ENCODE measurements around the gene KIF14.
A peak's percentile ranks its signal among the peaks of the same experiment; 100 is the strongest.
"Not testable (repeated sequence)": the region's sequence is repeated elsewhere in the genome, so short reads cannot be mapped to it uniquely, and the experiment has no call there.

Gene KIF14

GRCh38 chr1:200631375-200631774, 10.8 kb upstream of the KIF14 start:
- no peak for DNase-seq (ENCODE audit: low spot score)

GRCh38 chr1:200630515-200630899, 10.0 kb upstream of the KIF14 start:
- not testable (repeated sequence) for DNase-seq (ENCODE audit: low spot score)

GRCh38 chr1:200629876-200630514, 9.4 kb upstream of the KIF14 start:
- no peak for DNase-seq (ENCODE audit: low spot score)

GRCh38 chr1:200628223-200628881, 7.8 kb upstream of the KIF14 start:
- DNase-seq (ENCODE audit: low spot score), result peak; percentile 18

GRCh38 chr1:200627575-200628222, 7.1 kb upstream of the KIF14 start:
- no peak for DNase-seq (ENCODE audit: low spot score)

GRCh38 chr1:200626853-200627534, 6.4 kb upstream of the KIF14 start:
- DNase-seq (ENCODE audit: low spot score), result no peak

- DNase-seq (ENCODE audit: low spot score), result peak; percentile 3
Measured at GRCh38 chr1:200625381-200625824, 4.9 kb upstream of the KIF14 start.

- no peak for DNase-seq (ENCODE audit: low spot score)
Measured at GRCh38 chr1:200624679-200625335, 4.3 kb upstream of the KIF14 start.

- DNase-seq (ENCODE audit: low spot score), result no peak
Measured at GRCh38 chr1:200619894-200620272, 668 bp downstream of the KIF14 start.

- DNase-seq (ENCODE audit: low spot score), result no peak
Measured at GRCh38 chr1:200610846-200611245, 9.7 kb downstream of the KIF14 start.

GRCh38 chr1:200602632-200603031, 17.9 kb downstream of the KIF14 start:
- DNase-seq (ENCODE audit: low spot score), result no peak

- no peak for DNase-seq (ENCODE audit: low spot score)
Measured at GRCh38 chr1:200590001-200590400, 30.6 kb downstream of the KIF14 start.

GRCh38 chr1:200588698-200589097, 31.9 kb downstream of the KIF14 start:
- no peak for DNase-seq (ENCODE audit: low spot score)

GRCh38 chr1:200564319-200564718, 56.2 kb downstream of the KIF14 start:
- DNase-seq (ENCODE audit: low spot score), result no peak

GRCh38 chr1:200561856-200562214, 58.7 kb downstream of the KIF14 start:
- no peak for DNase-seq (ENCODE audit: low spot score)

- peak; percentile 22 for DNase-seq (ENCODE audit: low spot score)
Measured at GRCh38 chr1:200558866-200559459, 61.6 kb downstream of the KIF14 start.

GRCh38 chr1:200556002-200556401, 64.5 kb downstream of the KIF14 start:
- no peak for DNase-seq (ENCODE audit: low spot score)

- DNase-seq (ENCODE audit: low spot score), result not testable (repeated sequence)
Measured at GRCh38 chr1:200552737-200553136, 67.8 kb downstream of the KIF14 start.

GRCh38 chr1:200550367-200550766, 70.2 kb downstream of the KIF14 start:
- DNase-seq (ENCODE audit: low spot score), result no peak

- no peak for DNase-seq (ENCODE audit: low spot score)
Measured at GRCh38 chr1:200547386-200547785, 73.2 kb downstream of the KIF14 start.

- DNase-seq (ENCODE audit: low spot score), result no peak
Measured at GRCh38 chr1:200546577-200546976, 74.0 kb downstream of the KIF14 start.

- DNase-seq (ENCODE audit: low spot score), result no peak
Measured at GRCh38 chr1:200542162-200542561, 78.4 kb downstream of the KIF14 start.
